ENCODE measurements around the gene MACF1. TPM values are rescaled to one million over a fixed set of nuclear protein-coding genes. Genes with fewer than 3 reads are reported as not detected.

Gene MACF1
- total and polyA plus RNA-seq, 2 of the 13 experiments (the other 11 are each of a cell fraction or from before 2014, with no cell fraction given) = 36.7 to 65.4 TPM

- Histone ChIP-seq H3K4me1 (ENCODE audit: insufficient read depth, low read length) (peaks cover 70% of the 10 kb centered on the region), H3K27ac (ENCODE audit: extremely low read length, insufficient read depth, low read length) (no peak overlapping the region), H3K9ac (ENCODE audit: insufficient read depth, low read depth, low read length) (no peak overlapping the region), H3K9me3 (ENCODE audit: low read length) (no peaks in the 10 kb centered on the region), H3K36me3 (replicated peaks in 1 of 2; ENCODE audit: control insufficient read depth in 1 of 2, insufficient read depth in 2 of 2, low read length in 2 of 2) (peaks cover 1 to 14% of the 10 kb centered on the region in 2 experiments; a peak in 3 of 5 replicates), H3K4me3 (replicated peaks in 1 of 3; ENCODE audit: insufficient read depth in 1 of 3, low read depth in 2 of 3, low read length in 3 of 3) (peak overlapping the region in 1 of 3 experiments; percentile 10; a peak in 1 of 6 replicates), H4K20me1 (ENCODE audit: insufficient read depth, low read length) (peaks cover 29% of the 10 kb centered on the region), H2AFZ (ENCODE audit: low read length) (no peak overlapping the region), H3K79me2 (ENCODE audit: insufficient read depth, low read length) (peaks cover 71% of the 10 kb centered on the region), H3K27me3 (ENCODE audit: control insufficient read depth in 1 of 2, insufficient read depth in 2 of 2, low read length in 2 of 2) (no peaks in the 10 kb centered on the region), H3K4me2 (ENCODE audit: low read depth, low read length) (peak overlapping the region; percentile 21)
- FAIRE-seq (no peak), DNase-seq (ENCODE audit: low spot score) (no peak), ATAC-seq (no peak)
- in situ Hi-C loops (cut with HindIII; ENCODE audit: extremely low pct_ligation_motif_present, low pct_unique_long_range_greater_than_20kb) = no loop called here
- 93% methylated on average over 2 of the region's 4 CpGs for WGBS (ENCODE audit: low lambda C conversion rate)
- CTCF ChIA-PET (ENCODE audit: low intra/inter-chr PET ratio, low total read pairs) = no interaction called here
- no TSS peak for BruUV-seq (replicated peaks)
- intact Hi-C loops (cut with micrococcal nuclease; ENCODE audit: unreplicated experiment) = loop anchor here (5.0 kb wide), 1 partner anchor 123 kb away; no protein-coding TSS in a partner anchor
- POLR2A ChIA-PET = no interaction called here
- peak; percentile 15 for TF ChIP-seq ZNF687 (CRISPR knock-in tag; IDR thresholded peaks at IDR 0.05)
- TF ChIP-seq TCF7L2 (IDR thresholded peaks at IDR 0.05; ENCODE audit: low read depth, low read length) = no peak
- no peak for TF ChIP-seq HMG20A (CRISPR knock-in tag; IDR thresholded peaks at IDR 0.05; ENCODE audit: borderline replicate concordance)
- no peak for TF ChIP-seq BCLAF1 (IDR thresholded peaks at IDR 0.05)
- TF ChIP-seq KMT2B (CRISPR knock-in tag; IDR thresholded peaks at IDR 0.05) = no peak
- TF ChIP-seq THAP7 (CRISPR knock-in tag; IDR thresholded peaks at IDR 0.05) = no peak
- TF ChIP-seq ISX (CRISPR knock-in tag; conservative IDR thresholded peaks at IDR 0.05) = no peak
- TF ChIP-seq ZNF629 (CRISPR knock-in tag; conservative IDR thresholded peaks at IDR 0.05) = no peak
- TF ChIP-seq HNRNPL (IDR thresholded peaks at IDR 0.05; ENCODE audit: low read depth, low read length) = peak; percentile 48; the same call in 1 of the 2 replicates
- TF ChIP-seq ZNF34 (CRISPR knock-in tag; IDR thresholded peaks at IDR 0.05; ENCODE audit: borderline replicate concordance) = no peak
- TF ChIP-seq ZNF326 (CRISPR knock-in tag; IDR thresholded peaks at IDR 0.05; ENCODE audit: borderline replicate concordance) = no peak
- no peak for TF ChIP-seq ZC3H4 (CRISPR knock-in tag; IDR thresholded peaks at IDR 0.05; ENCODE audit: borderline replicate concordance)
- TF ChIP-seq ATF1 (CRISPR knock-in tag; IDR thresholded peaks at IDR 0.05) = no peak
- TF ChIP-seq, protein P1, sequence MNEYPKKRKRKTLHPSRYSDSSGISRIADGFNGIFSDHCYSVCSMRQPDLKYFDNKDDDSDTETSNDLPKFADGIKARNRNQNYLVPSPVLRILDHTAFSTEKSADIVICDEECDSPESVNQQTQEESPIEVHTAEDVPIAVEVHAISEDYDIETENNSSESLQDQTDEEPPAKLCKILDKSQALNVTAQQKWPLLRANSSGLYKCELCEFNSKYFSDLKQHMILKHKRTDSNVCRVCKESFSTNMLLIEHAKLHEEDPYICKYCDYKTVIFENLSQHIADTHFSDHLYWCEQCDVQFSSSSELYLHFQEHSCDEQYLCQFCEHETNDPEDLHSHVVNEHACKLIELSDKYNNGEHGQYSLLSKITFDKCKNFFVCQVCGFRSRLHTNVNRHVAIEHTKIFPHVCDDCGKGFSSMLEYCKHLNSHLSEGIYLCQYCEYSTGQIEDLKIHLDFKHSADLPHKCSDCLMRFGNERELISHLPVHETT (CRISPR knock-in tag; conservative IDR thresholded peaks at IDR 0.05) = no peak
- peak; percentile 85 for TF ChIP-seq RBM22 (optimal IDR thresholded peaks at IDR 0.05; ENCODE audit: low read length)
- no peak for TF ChIP-seq PPARG (CRISPR knock-in tag; conservative IDR thresholded peaks at IDR 0.05)
Observed at GRCh38 chr1:39413902-39414528, 209.5 kb downstream of the MACF1 start.

Measured in HepG2 (cell line).